WTC11 (cell line): ENCODE data around the gene EVC. TPM values are rescaled to one million over a fixed set of nuclear protein-coding genes. Genes with fewer than 3 reads are reported as not detected.

ENCODE experiments used
- ATAC-seq: fragments of 200-7000 bp; cut with Tn5 transposase; 2 replicates; pipeline ENCODE4 v1.10.0; 2021; ENCODE audit warnings: mild to moderate bottlenecking, moderate library complexity
- CTCF ChIA-PET: fragments of 300-600 bp; sonication (Branson Sonifier 250); formaldehyde crosslinking; loops from one replicate; lab custom pipeline; 2021; ENCODE audit warnings: antibody characterized with exemption; lab: Charles Lee
- POLR2A ChIA-PET: fragments of 350-600 bp; sonication (Branson Sonifier 250); formaldehyde crosslinking; loops from one replicate; lab custom pipeline; 2021; ENCODE audit warnings: antibody characterized with exemption; lab: Charles Lee
- DNase-seq: peaks from one replicate; pipeline ENCODE4 v3.0.0; 2021; ENCODE audit warnings: low spot score
- H3K27ac Mint-ChIP-seq: 2 replicates; pipeline ENCODE4 v1.8.0; 2021; ENCODE audit warnings: mixed read lengths
- H3K27me3 Mint-ChIP-seq: 2 replicates; pipeline ENCODE4 v1.8.0; 2021; ENCODE audit warnings: low read depth, mild to moderate bottlenecking, moderate library complexity, mixed read lengths
- H3K36me3 Mint-ChIP-seq: 2 replicates; pipeline ENCODE4 v1.8.0; 2021; ENCODE audit warnings: mixed read lengths
- H3K4me1 Mint-ChIP-seq: 2 replicates; pipeline ENCODE4 v1.8.0; 2022; ENCODE audit warnings: mixed read lengths
- H3K4me3 Mint-ChIP-seq: 2 replicates; pipeline ENCODE4 v1.8.0; 2021; ENCODE audit warnings: mild to moderate bottlenecking, moderate library complexity, mixed read lengths
- H3K9me3 Mint-ChIP-seq: 2 replicates; pipeline ENCODE4 v1.8.0; 2021; ENCODE audit warnings: mixed read lengths
- ARID4B ChIP-seq: sonication (generic); formaldehyde crosslinking; IDR thresholded peaks from 2 replicates; pipeline ENCODE4 v1.8.0; 2023; ENCODE audit warnings: missing genetic modification reagents, mild to moderate bottlenecking, borderline replicate concordance
- ATF3 ChIP-seq: sonication (generic); formaldehyde crosslinking; conservative IDR thresholded peaks from 2 replicates; pipeline ENCODE4 v1.8.1; 2022; ENCODE audit warnings: mild to moderate bottlenecking, missing genetic modification reagents
- CDX4 ChIP-seq: fragments of 250-450 bp; sonication (Bioruptor Pico); IDR thresholded peaks from 2 replicates; pipeline ENCODE4 v1.9.0; 2021; ENCODE audit warnings: moderate library complexity, mild to moderate bottlenecking, inconsistent platforms, borderline replicate concordance
- CREM ChIP-seq: sonication (generic); formaldehyde crosslinking; IDR thresholded peaks from 2 replicates; pipeline ENCODE4 v1.8.1; 2022; ENCODE audit warnings: mild to moderate bottlenecking, missing genetic modification reagents, moderate library complexity
- E2F5 ChIP-seq: sonication (generic); formaldehyde crosslinking; IDR thresholded peaks from 2 replicates; pipeline ENCODE4 v1.8.1; 2022; ENCODE audit warnings: mild to moderate bottlenecking, moderate library complexity, missing genetic modification reagents
- NFATC4 ChIP-seq: fragments of 250-450 bp; sonication (Bioruptor Pico); IDR thresholded peaks from 2 replicates; pipeline ENCODE4 v1.9.0; 2021; ENCODE audit warnings: mild to moderate bottlenecking
- RELA ChIP-seq: sonication (generic); formaldehyde crosslinking; IDR thresholded peaks from 2 replicates; pipeline ENCODE4 v1.8.1; 2022; ENCODE audit warnings: missing genetic modification reagents, mild to moderate bottlenecking, borderline replicate concordance
- STAT6 ChIP-seq: sonication (generic); formaldehyde crosslinking; conservative IDR thresholded peaks from 2 replicates; pipeline ENCODE4 v1.8.1; 2023; ENCODE audit warnings: mild to moderate bottlenecking, low read depth, missing genetic modification reagents, moderate library complexity
- USF1 ChIP-seq: sonication (generic); formaldehyde crosslinking; IDR thresholded peaks from 2 replicates; pipeline ENCODE4 v1.8.0; 2022; ENCODE audit warnings: mild to moderate bottlenecking, missing genetic modification reagents
- ZNF423 ChIP-seq: fragments of 250-450 bp; sonication (Bioruptor Pico); IDR thresholded peaks from 2 replicates; pipeline ENCODE4 v2.1.2; 2022; ENCODE audit warnings: mild to moderate bottlenecking, moderate library complexity
- ZNF512 ChIP-seq: sonication (generic); formaldehyde crosslinking; IDR thresholded peaks from 2 replicates; pipeline ENCODE4 v1.8.1; 2022; ENCODE audit warnings: missing genetic modification reagents, borderline replicate concordance
- ZSCAN18 ChIP-seq: fragments of 250-450 bp; sonication (Bioruptor Pico); IDR thresholded peaks from 2 replicates; pipeline ENCODE4 v2.1.2; 2022; ENCODE audit warnings: mild to moderate bottlenecking, moderate library complexity
- total RNA-seq: library from RNA; stranded (reverse); gene quantifications from 3 replicates; pipeline ENCODE4 v1.2.3, GENCODE V29; 2021

The EVC gene
- total RNA-seq, 1 experiment from 2014 or later, result 12.5 TPM

- TF ChIP-seq ZNF512 (CRISPR knock-in tag) (no peak), USF1 (CRISPR knock-in tag) (no peak), ARID4B (CRISPR knock-in tag) (no peak), RELA (CRISPR knock-in tag) (no peak), CDX4 (CRISPR knock-in tag) (no peak), ZSCAN18 (CRISPR knock-in tag) (no peak), CREM (CRISPR knock-in tag) (no peak), STAT6 (CRISPR knock-in tag) (no peak), NFATC4 (CRISPR knock-in tag) (no peak), E2F5 (no peak)
These were observed 47.7 kb downstream of the EVC start (continued) for GRCh38 chr4:5758741-5759140.

GRCh38 chr4:5759236-5760075, 48.5 kb downstream of the EVC start:
- POLR2A ChIA-PET, result no interaction called here
- H3K9me3 Mint-ChIP-seq, result no peaks in the 10 kb centered on the region
- ATAC-seq (no peak), DNase-seq (no peak)
- CTCF ChIA-PET, result no interaction called here
- H3K4me3 Mint-ChIP-seq, result no peak overlapping the region
- H3K4me1 Mint-ChIP-seq, result peaks cover 21% of the 10 kb centered on the region
- H3K27ac Mint-ChIP-seq, result peak overlapping the region; percentile 24; the same call in 1 of the 2 replicates
- TF ChIP-seq ZNF423 (CRISPR knock-in tag) (no peak), ATF3 (no peak)
- H3K36me3 Mint-ChIP-seq, result peaks cover 13% of the 10 kb centered on the region
- H3K27me3 Mint-ChIP-seq, result no peaks in the 10 kb centered on the region
